Keratinocyte (primary cell): ENCODE results near the gene UBAC2. TPM values are rescaled to one million over a fixed set of nuclear protein-coding genes. Genes with fewer than 3 reads are reported as not detected.
A peak's percentile ranks its signal among the peaks of the same experiment; 100 is the strongest.

Experiments used
- DNase-seq: peaks from one replicate; pipeline ENCODE4 v3.0.0-alpha.2; 2011; ENCODE audit warnings: low read depth, missing footprints, low spot score
- FAIRE-seq: peaks from 2 replicates; lab custom pipeline; 2011; peaks lifted over from hg19 to GRCh38; lab: Jason Lieb, UNC
- H2AFZ ChIP-seq: 2 replicates; pipeline ENCODE4 v1.6.0; 2012; ENCODE audit warnings: low read length, control low read depth, inconsistent platforms; ENCODE audit not compliant: control insufficient read depth
- H3K27ac ChIP-seq: 2 replicates; pipeline ENCODE4 v1.5.1; 2011; ENCODE audit warnings: low read length; ENCODE audit not compliant: control insufficient read depth, insufficient read depth
- H3K27me3 ChIP-seq: 3 replicates; pipeline ENCODE4 v1.6.0; 2011; ENCODE audit warnings: low read length; ENCODE audit not compliant: control insufficient read depth, insufficient read depth; ENCODE audit errors: extremely low read depth
- H3K36me3 ChIP-seq, 2 experiments: 2 replicates in 1 of 2; 3 replicates in 1 of 2; pipeline ENCODE4 v1.5.1; 2011; ENCODE audit warnings: low read length in 2 of 2, mild to moderate bottlenecking in 1 of 2; ENCODE audit not compliant: control insufficient read depth in 2 of 2, insufficient read depth in 2 of 2; ENCODE audit errors: extremely low read depth in 1 of 2
- H3K4me1 ChIP-seq: 3 replicates; pipeline ENCODE4 v1.5.1; 2011; ENCODE audit warnings: low read length; ENCODE audit not compliant: control insufficient read depth, insufficient read depth; ENCODE audit errors: extremely low read depth
- H3K4me2 ChIP-seq: 3 replicates; pipeline ENCODE4 v1.6.0; 2011; ENCODE audit warnings: low read depth, low read length; ENCODE audit not compliant: control insufficient read depth, insufficient read depth; ENCODE audit errors: extremely low read depth
- H3K4me3 ChIP-seq, 3 experiments: fragments of 200-600 bp in 1 of 3; sonication (generic) in 1 of 3; 2 replicates in 2 of 3; 3 replicates in 1 of 3; pipeline ENCODE4 v1.5.1; 2011 to 2016; ENCODE audit warnings: low read length in 3 of 3, mild to moderate bottlenecking in 3 of 3, control low read depth in 2 of 3, inconsistent platforms in 1 of 3, low read depth in 1 of 3, mixed read lengths in 1 of 3, mixed run types in 1 of 3, moderate library complexity in 1 of 3; ENCODE audit not compliant: control insufficient read depth in 2 of 3, insufficient read depth in 2 of 3; ENCODE audit errors: extremely low read depth in 1 of 3
- H3K79me2 ChIP-seq: 2 replicates; pipeline ENCODE4 v1.6.0; 2012; ENCODE audit warnings: low read length; ENCODE audit not compliant: control insufficient read depth, insufficient read depth
- H3K9ac ChIP-seq: 3 replicates; pipeline ENCODE4 v1.6.0; 2011; ENCODE audit warnings: low read length; ENCODE audit not compliant: control insufficient read depth, insufficient read depth; ENCODE audit errors: extremely low read depth
- H3K9me1 ChIP-seq: 3 replicates; pipeline ENCODE4 v1.6.0; 2011; ENCODE audit warnings: low read length; ENCODE audit not compliant: control insufficient read depth, insufficient read depth; ENCODE audit errors: extremely low read depth
- H3K9me3 ChIP-seq: 2 replicates; pipeline ENCODE4 v1.5.1; 2012; ENCODE audit warnings: low read depth, low read length; ENCODE audit not compliant: control insufficient read depth
- H4K20me1 ChIP-seq: 3 replicates; pipeline ENCODE4 v1.6.0; 2011; ENCODE audit warnings: low read length; ENCODE audit not compliant: control insufficient read depth, insufficient read depth; ENCODE audit errors: extremely low read depth
- EZH2 ChIP-seq: IDR thresholded peaks from one replicate; pipeline ENCODE4 v1.6.1; 2012; ENCODE audit warnings: inconsistent platforms, mild to moderate bottlenecking, low read length, moderate library complexity
- dilution Hi-C: fragments of 300-500 bp; cut with MboI; formaldehyde crosslinking; loops from one replicate; pipeline ENCODE4 v1.7.0; 2020; ENCODE audit warnings: low sequenced_read_pairs; ENCODE audit not compliant: extremely low pct_ligation_motif_present
- polyA plus RNA-seq, 5 experiments: library from polyadenylated mRNA; depleted of rRNA in 3 of 5; stranded (reverse) in 3 of 5; stranded (forward) in 1 of 5; unstranded in 1 of 5; fragments of >200 nt; gene quantifications; 1 replicate in 1 of 5; 2 replicates in 3 of 5; 3 replicates in 1 of 5; pipeline versions ENCODE4 v1.2.1 to v1.2.3, GENCODE V29; 2011 to 2012; ENCODE audit warnings: missing spikeins in 2 of 5, low read depth in 1 of 5, low replicate concordance in 1 of 5
- TF ChIP-seq, protein P1 (sequence below), 3 experiments: IDR thresholded peaks in 1 of 3; conservative IDR thresholded peaks in 1 of 3; optimal IDR thresholded peaks in 1 of 3; 2 replicates in 2 of 3; 3 replicates in 1 of 3; pipeline versions ENCODE3 to v1.5.1; 2011; ENCODE audit warnings: low read length in 3 of 3, mild to moderate bottlenecking in 3 of 3, moderate library complexity in 2 of 3, control low read depth in 1 of 3, inconsistent platforms in 1 of 3; ENCODE audit not compliant: insufficient read depth in 2 of 3; ENCODE audit errors: extremely low read depth in 1 of 3

Gene UBAC2
- polyA plus RNA-seq, 1 donor (not counting 4 experiments of a cell fraction or from before 2014, with no cell fraction given): 104 TPM

DNA sequence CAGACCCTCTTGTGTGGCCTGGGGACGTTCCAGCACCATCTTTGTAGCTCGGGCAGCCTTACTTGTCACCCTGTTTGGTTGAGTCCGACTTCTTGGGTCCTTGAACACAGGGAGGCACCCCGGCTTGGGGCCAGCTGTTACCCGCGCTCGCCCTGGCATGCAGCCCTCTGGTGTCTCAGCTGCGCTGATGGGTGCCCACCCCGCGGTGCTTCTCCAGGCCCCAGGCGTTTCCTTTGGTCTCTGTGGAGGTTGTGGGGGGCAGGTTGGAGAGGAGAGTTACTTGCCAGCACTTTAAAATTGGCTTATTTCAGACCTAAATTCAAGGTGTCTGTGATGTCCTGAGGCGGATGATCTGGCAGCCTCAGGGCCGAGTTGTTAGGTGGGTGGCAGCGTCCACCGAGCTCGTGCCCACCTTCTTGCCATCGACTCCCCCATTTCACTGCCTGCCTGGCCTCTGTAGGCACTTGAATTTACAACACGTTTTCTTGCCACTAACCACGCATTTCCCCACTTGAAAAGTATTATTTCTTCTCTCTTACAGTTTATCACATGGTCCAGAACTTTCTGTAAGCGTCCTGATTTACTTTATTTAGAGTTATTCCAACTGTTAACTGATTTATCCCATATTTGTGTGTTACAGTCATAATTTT is 16.9 kb downstream of the UBAC2 start:
- H3K4me2 ChIP-seq: peak overlapping the region; percentile 74
- no peak for TF ChIP-seq EZH2
- TF ChIP-seq, protein P1, sequence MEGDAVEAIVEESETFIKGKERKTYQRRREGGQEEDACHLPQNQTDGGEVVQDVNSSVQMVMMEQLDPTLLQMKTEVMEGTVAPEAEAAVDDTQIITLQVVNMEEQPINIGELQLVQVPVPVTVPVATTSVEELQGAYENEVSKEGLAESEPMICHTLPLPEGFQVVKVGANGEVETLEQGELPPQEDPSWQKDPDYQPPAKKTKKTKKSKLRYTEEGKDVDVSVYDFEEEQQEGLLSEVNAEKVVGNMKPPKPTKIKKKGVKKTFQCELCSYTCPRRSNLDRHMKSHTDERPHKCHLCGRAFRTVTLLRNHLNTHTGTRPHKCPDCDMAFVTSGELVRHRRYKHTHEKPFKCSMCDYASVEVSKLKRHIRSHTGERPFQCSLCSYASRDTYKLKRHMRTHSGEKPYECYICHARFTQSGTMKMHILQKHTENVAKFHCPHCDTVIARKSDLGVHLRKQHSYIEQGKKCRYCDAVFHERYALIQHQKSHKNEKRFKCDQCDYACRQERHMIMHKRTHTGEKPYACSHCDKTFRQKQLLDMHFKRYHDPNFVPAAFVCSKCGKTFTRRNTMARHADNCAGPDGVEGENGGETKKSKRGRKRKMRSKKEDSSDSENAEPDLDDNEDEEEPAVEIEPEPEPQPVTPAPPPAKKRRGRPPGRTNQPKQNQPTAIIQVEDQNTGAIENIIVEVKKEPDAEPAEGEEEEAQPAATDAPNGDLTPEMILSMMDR (optimal IDR thresholded peaks at IDR 0.05 in 1 of 3, IDR thresholded peaks at IDR 0.05 in 1 of 3, conservative IDR thresholded peaks at IDR 0.05 in 1 of 3; ENCODE audit: extremely low read depth in 1 of 3, insufficient read depth in 2 of 3, low read length in 3 of 3): no peak
- H3K36me3 ChIP-seq: peaks cover 0 to 2% of the 10 kb centered on the region in 2 experiments
- no peaks in the 10 kb centered on the region for H3K27me3 ChIP-seq
- no peak for DNase-seq
- no peaks in the 10 kb centered on the region for H4K20me1 ChIP-seq
- peak overlapping the region in 1 of 3 experiments; percentile 12 for H3K4me3 ChIP-seq
- peak overlapping the region; percentile 17 for H2AFZ ChIP-seq
- H3K4me1 ChIP-seq: peaks cover 52% of the 10 kb centered on the region
- no peaks in the 10 kb centered on the region for H3K9me1 ChIP-seq
- peaks cover 68% of the 10 kb centered on the region for H3K79me2 ChIP-seq
- no peak for FAIRE-seq
- H3K9me3 ChIP-seq: no peaks in the 10 kb centered on the region
- dilution Hi-C loops: no loop called here
- H3K9ac ChIP-seq: peak overlapping the region; percentile 42
- H3K27ac ChIP-seq: peak overlapping the region; percentile 36

DNA sequence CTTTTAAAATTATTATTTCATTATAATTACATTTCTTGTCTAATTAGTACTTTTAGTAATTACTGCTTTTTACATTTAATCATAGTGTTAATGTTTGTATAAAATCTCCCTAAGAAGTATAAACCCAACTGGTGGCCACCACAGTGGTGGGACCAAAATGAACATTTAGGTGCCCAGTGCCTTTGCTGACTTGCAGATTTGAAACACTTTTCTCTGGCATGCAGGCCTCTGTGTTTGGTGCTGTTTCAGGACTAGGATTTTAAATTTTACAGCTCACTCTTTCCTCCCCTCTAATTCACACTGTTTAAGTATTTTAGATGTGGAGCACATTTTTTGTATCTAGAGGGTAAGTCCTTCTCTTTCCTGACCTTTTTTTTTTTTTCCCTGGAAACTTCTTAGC is 17.5 kb downstream of the UBAC2 start:
- TF ChIP-seq, protein P1 (optimal IDR thresholded peaks at IDR 0.05 in 1 of 3, IDR thresholded peaks at IDR 0.05 in 1 of 3, conservative IDR thresholded peaks at IDR 0.05 in 1 of 3; ENCODE audit: extremely low read depth in 1 of 3, insufficient read depth in 2 of 3, low read length in 3 of 3): no peak
- no peak for TF ChIP-seq EZH2
- peak overlapping the region in 1 of 3 experiments; percentile 20 for H3K4me3 ChIP-seq
- no peaks in the 10 kb centered on the region for H4K20me1 ChIP-seq
- H3K27me3 ChIP-seq: no peaks in the 10 kb centered on the region
- peak overlapping the region; percentile 8 for H3K27ac ChIP-seq
- peaks cover 52% of the 10 kb centered on the region for H3K4me1 ChIP-seq
- no peaks in the 10 kb centered on the region for H3K9me1 ChIP-seq
- H3K9me3 ChIP-seq: no peaks in the 10 kb centered on the region
- peak overlapping the region; percentile 46 for H3K4me2 ChIP-seq
- FAIRE-seq: no peak
- no peak for DNase-seq
- dilution Hi-C loops: no loop called here
- no peak overlapping the region for H2AFZ ChIP-seq
- H3K9ac ChIP-seq: no peak overlapping the region
- peaks cover 0 to 2% of the 10 kb centered on the region in 2 experiments for H3K36me3 ChIP-seq
- peaks cover 68% of the 10 kb centered on the region for H3K79me2 ChIP-seq
